GM20431 (cell line): ENCODE data around the gene MCTS1.

ENCODE experiments used
- in situ Hi-C: fragments of 300-500 bp; cut with MseI, MboI; formaldehyde crosslinking; loops from one replicate; pipeline ENCODE4 v1.15.0; 2020; ENCODE audit warnings: low sequenced_read_pairs; ENCODE audit not compliant: unreplicated experiment

MCTS1 gene

DNA sequence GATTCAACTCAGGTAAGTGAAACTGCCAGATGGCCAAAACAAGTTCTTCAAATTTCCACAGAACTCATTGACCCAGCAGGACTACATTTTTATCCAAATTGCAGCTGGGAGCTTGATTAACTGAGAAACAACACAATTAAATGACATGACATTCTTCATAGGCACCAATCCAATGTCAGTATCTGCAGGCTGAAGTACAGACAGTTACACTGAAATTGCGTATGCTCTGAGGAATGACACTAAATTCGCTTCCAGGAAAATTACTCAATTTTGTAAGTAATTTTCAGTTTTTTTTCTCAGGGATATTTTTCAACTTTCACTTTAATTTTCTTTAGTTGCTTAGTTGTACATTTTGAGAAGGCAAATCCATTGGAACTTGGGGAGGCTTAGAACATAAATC is 21.5 kb downstream of the MCTS1 start:
- in situ Hi-C loops = no loop called here

DNA sequence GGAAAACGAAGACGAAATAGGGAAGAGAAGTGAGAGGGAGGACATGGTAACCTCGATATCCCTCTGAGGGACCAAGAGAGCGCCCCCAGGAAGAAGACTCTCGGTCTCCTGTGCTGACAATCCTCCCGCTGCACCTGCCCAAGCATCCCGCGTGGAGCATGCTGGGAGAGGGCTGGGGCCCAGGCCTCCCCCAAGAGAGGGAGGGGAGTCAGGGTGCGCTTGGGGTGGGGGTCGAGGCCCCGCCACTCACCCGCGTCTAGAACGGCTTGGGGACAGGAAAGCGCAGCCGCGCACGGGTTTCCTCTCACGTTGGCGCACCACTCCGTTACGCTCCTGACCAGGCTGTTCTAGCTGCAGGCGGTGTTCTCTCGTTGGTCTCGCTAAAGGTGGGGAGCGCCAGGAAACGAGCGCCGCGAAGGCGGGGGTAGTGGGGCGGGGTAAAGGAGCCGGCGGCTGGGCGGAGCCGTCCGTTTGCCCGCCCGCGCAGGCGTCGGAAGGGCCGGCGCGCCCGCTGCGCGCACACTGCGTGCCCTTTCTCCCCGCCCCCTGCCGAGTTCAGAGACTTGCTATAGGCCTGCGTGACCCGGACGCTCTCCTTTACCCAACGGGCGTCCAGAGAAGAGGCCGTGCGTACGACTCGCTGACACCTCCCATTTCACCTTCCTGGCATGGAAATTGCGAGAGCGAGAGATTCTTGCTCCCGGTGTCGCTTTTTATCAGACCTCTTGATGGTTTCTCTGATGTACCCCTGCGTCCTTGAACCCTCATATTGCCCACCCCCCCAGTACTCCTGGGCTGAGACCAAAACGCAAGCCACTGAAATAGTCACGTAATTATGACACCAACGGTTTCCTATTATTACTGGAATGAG is 26.0 kb downstream of the MCTS1 start, which contains the start of gene C1GALT1C1:
C1GALT1C1 (minus strand) TSS at position 388 of the 871 bp plus-strand sequence. CDS start 2,888 bp downstream, outside the sequence.
- in situ Hi-C loops = no loop called here

DNA sequence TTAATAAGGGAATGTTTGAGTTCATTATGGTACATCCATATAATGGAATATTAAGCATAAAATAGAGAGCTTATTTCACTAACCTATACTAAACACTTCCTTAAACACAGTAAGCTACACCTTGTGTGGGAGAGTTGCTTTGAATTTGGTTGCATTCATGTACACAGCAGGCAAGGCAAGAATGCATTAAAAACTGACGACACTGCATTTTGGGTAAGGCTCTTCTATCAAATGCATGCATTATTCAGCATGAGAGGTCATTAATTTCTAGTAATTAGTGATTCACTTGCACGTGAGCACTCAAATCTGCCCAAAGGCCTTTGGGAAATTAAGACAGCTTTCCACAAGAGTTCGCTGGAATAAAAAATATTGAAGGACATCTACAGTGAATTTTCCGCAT is 34.7 kb downstream of the MCTS1 start:
- in situ Hi-C loops = no loop called here

DNA sequence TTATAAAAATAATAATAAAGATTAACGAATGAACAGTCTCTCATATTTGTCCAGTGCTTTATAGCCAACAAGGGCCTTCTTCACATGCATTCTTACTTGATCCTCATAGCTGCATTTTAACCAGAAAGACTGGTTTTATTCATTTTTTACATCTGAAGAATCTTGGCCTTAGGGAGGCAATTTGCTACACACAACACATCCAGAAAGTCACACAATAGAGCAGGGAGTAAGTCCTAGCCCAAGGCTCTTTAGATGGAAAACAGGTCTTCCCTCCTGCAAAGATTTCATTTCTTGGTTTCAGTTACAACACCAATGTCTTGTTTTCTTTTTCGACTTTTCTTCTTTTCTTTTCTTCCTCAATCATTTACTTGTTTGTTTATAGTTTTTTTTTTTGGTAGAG is 39.0 kb downstream of the MCTS1 start:
- in situ Hi-C loops = no loop called here

DNA sequence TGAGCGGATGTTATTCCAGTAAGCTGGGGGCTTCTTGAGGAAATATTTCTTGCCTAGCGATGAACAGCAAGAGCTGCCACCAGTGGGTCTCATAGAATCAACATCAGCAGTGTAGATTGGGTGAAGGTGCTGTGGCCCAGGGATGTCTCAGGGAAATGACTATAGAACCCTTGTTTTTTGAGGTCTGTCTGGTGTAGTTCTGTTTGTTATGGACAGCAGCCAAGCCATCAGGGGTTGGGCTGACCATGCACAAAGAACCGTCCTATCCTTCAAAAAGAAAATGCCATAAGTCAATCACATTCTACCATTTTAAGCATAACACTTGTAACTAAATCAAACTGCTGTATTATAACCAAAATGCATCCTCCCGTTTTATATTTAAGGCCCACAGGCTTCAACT is 43.2 kb downstream of the MCTS1 start:
- in situ Hi-C loops = no loop called here

DNA sequence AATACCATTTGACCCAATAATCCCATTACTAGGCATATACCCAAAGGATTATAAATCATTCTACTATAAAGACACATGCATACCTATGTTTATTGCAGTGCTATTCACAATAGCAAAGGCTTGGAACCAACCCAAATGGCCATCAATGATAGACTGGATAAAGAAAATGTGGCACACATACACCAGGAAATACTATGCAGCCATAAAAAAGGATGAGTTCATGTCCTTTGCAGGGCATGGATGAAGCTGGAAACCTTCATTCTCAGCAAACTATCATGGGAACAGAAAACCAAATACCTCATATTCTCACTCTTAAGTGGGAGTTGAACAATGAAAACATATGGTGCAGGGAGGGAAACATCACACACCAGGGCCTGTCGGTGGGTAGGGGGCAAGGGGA is 48.4 kb downstream of the MCTS1 start:
- in situ Hi-C loops = loop anchor here (25.0 kb wide), 1 partner anchor 140 kb away; no protein-coding TSS in a partner anchor

DNA sequence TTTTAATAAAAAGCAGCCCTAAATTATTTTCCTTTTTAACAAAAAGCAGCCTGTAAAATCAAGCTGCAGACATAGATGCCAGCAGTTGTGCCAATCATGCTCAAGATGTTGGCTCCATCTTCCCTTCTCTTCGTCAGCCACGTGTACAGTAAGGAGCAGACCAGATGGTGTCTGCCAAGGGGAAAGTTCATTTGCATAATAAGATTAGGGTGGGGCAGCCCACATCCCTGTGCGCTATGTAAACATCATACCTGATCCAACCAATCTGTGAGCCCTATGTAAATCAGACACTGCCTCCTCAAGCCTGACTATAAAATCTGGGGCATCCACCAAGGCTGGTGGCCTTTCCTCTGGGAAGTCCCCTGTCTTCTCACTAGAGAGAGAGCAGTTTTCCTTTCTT is 49.1 kb downstream of the MCTS1 start:
- in situ Hi-C loops = loop anchor here (25.0 kb wide), 1 partner anchor 141 kb away; no protein-coding TSS in a partner anchor

DNA sequence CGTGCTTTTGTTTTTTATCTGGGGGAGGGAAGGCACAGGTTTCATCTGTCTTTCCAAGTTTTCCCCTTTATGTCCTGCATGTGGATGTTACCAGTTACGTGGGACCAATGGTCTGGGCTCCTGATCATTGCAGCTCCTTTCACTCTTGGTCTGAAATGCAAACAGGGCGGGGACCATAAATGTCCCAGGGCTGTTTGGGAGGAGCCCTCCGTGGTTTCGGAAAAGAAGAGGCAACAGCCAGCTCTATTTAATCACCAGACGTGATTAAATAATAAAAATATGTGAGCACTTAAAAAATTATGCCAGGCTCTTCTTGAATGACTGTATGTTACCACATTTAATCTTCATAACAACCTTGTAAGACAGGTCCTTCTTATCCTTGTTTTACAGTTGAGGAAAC is 56.7 kb downstream of the MCTS1 start:
- in situ Hi-C loops = loop anchor here (25.0 kb wide), 1 partner anchor 148 kb away; no protein-coding TSS in a partner anchor
